ENCODE results near the gene CDH23.
A peak's percentile ranks its signal among the peaks of the same experiment; 100 is the strongest.

Gene CDH23

DNA sequence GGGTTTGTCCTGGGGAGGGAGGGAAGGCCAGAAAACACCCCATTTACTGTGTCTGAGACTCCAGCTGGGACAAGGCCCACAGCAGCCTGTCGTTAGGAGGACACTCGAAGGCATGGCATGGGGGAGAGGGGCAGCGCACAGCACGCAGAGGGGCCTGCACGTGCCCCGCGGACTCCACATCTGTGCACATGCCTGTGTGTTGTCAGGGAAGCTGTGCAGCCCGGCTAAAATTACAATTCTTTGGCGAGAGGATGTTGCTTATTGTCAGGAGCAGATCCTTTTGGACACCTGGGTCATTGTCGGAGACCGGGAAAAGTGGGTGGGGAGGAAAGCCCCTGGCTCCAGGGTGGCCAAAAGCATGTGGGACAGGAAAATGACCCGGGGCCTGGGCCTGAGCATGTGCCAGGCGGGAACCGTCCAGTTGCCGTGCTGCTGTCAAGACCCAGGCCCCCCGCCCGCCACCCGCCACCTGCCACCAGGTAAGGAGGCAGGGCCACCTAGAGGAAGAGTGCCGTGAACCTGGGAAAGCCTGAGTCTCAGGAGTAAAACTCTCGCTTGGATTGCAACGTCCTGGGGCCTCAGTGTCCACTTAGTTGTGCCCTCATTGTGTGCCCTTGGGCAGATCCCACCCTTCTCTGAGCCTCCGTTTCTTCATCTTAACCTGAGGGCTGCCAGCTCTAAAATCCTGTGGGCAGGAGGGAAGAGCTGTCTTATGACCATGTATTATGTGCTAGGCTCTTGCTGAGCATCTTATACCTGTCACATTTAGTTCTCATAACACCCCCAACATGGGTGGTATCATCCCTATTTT lies 369.4 kb downstream of the CDH23 start (continued):
- TF ChIP-seq, protein P1, sequence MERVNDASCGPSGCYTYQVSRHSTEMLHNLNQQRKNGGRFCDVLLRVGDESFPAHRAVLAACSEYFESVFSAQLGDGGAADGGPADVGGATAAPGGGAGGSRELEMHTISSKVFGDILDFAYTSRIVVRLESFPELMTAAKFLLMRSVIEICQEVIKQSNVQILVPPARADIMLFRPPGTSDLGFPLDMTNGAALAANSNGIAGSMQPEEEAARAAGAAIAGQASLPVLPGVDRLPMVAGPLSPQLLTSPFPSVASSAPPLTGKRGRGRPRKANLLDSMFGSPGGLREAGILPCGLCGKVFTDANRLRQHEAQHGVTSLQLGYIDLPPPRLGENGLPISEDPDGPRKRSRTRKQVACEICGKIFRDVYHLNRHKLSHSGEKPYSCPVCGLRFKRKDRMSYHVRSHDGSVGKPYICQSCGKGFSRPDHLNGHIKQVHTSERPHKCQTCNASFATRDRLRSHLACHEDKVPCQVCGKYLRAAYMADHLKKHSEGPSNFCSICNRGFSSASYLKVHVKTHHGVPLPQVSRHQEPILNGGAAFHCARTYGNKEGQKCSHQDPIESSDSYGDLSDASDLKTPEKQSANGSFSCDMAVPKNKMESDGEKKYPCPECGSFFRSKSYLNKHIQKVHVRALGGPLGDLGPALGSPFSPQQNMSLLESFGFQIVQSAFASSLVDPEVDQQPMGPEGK (CRISPR knock-in tag; IDR thresholded peaks at IDR 0.05; ENCODE audit: borderline replicate concordance): no peak
- TF ChIP-seq BACH2 (CRISPR knock-in tag; IDR thresholded peaks at IDR 0.05; ENCODE audit: borderline replicate concordance) (no peak), ZC3H10 (CRISPR knock-in tag; IDR thresholded peaks at IDR 0.05) (no peak), TCF4 (CRISPR knock-in tag; IDR thresholded peaks at IDR 0.05; ENCODE audit: borderline replicate concordance) (no peak), ZNF565 (CRISPR knock-in tag; conservative IDR thresholded peaks at IDR 0.05; ENCODE audit: low read depth) (no peak)
- TF ChIP-seq, protein P2, sequence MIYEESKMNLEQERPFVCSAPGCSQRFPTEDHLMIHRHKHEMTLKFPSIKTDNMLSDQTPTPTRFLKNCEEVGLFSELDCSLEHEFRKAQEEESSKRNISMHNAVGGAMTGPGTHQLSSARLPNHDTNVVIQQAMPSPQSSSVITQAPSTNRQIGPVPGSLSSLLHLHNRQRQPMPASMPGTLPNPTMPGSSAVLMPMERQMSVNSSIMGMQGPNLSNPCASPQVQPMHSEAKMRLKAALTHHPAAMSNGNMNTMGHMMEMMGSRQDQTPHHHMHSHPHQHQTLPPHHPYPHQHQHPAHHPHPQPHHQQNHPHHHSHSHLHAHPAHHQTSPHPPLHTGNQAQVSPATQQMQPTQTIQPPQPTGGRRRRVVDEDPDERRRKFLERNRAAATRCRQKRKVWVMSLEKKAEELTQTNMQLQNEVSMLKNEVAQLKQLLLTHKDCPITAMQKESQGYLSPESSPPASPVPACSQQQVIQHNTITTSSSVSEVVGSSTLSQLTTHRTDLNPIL (CRISPR knock-in tag; IDR thresholded peaks at IDR 0.05; ENCODE audit: low read depth): no peak

DNA sequence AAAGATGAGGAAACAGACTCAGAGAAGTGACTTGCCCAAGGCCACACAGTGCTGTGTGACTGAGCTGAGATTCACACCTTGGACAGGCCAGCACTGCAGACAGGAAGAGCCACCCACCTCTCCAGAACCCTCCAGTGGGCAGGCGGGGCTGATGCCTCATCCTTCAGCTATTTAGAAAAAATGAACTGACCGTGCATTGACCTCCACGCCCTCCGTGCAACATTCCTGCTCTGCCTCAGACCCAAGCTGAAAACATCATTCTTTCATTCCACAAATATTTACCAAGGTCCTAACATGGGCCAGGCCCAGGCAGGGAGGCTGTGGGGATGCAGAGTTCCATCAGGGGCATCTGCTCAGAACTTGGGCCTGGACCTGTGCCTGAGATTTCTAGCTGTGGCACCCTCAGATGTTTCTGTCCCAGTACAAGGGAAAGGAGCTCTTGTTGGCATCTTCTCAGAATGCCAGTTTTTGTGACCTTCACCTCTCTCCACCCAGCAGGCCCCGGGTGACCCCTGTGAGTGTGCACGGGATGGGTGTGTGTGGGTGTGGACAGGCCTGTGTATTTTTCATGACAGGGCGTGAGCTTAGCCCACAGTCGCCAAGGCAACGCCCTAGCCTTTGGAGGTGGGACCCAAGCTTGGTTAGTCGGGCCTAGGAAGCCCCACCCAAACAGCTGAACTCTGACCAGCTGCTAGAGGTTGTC lies 370.1 kb downstream of the CDH23 start:
- no peak for TF ChIP-seq BACH2 (CRISPR knock-in tag; IDR thresholded peaks at IDR 0.05; ENCODE audit: borderline replicate concordance)
- TF ChIP-seq SNAI2 (CRISPR knock-in tag; IDR thresholded peaks at IDR 0.05): no peak
- TF ChIP-seq, protein P1 (CRISPR knock-in tag; IDR thresholded peaks at IDR 0.05; ENCODE audit: borderline replicate concordance): no peak
- TF ChIP-seq, protein P3, sequence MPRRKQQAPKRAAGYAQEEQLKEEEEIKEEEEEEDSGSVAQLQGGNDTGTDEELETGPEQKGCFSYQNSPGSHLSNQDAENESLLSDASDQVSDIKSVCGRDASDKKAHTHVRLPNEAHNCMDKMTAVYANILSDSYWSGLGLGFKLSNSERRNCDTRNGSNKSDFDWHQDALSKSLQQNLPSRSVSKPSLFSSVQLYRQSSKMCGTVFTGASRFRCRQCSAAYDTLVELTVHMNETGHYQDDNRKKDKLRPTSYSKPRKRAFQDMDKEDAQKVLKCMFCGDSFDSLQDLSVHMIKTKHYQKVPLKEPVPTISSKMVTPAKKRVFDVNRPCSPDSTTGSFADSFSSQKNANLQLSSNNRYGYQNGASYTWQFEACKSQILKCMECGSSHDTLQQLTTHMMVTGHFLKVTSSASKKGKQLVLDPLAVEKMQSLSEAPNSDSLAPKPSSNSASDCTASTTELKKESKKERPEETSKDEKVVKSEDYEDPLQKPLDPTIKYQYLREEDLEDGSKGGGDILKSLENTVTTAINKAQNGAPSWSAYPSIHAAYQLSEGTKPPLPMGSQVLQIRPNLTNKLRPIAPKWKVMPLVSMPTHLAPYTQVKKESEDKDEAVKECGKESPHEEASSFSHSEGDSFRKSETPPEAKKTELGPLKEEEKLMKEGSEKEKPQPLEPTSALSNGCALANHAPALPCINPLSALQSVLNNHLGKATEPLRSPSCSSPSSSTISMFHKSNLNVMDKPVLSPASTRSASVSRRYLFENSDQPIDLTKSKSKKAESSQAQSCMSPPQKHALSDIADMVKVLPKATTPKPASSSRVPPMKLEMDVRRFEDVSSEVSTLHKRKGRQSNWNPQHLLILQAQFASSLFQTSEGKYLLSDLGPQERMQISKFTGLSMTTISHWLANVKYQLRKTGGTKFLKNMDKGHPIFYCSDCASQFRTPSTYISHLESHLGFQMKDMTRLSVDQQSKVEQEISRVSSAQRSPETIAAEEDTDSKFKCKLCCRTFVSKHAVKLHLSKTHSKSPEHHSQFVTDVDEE (CRISPR knock-in tag; IDR thresholded peaks at IDR 0.05): no peak
- no peak for TF ChIP-seq ZFP30 (CRISPR knock-in tag; IDR thresholded peaks at IDR 0.05)
- peak; percentile 22; the same call in 1 of the 2 replicates for TF ChIP-seq TOX (CRISPR knock-in tag; IDR thresholded peaks at IDR 0.05; ENCODE audit: borderline replicate concordance)
- peak; percentile 68 for TF ChIP-seq CSDC2 (CRISPR knock-in tag; IDR thresholded peaks at IDR 0.05)
- no peak for TF ChIP-seq ARNTL (CRISPR knock-in tag; IDR thresholded peaks at IDR 0.05; ENCODE audit: borderline replicate concordance, low read depth)
- TF ChIP-seq ZFP3 (CRISPR knock-in tag; IDR thresholded peaks at IDR 0.05): 0 out of 2 replicates have a peak, but pooled peaks have one; percentile 25
- peak; percentile 48 for TF ChIP-seq ISL1 (CRISPR knock-in tag; IDR thresholded peaks at IDR 0.05)
- TF ChIP-seq, protein P4, sequence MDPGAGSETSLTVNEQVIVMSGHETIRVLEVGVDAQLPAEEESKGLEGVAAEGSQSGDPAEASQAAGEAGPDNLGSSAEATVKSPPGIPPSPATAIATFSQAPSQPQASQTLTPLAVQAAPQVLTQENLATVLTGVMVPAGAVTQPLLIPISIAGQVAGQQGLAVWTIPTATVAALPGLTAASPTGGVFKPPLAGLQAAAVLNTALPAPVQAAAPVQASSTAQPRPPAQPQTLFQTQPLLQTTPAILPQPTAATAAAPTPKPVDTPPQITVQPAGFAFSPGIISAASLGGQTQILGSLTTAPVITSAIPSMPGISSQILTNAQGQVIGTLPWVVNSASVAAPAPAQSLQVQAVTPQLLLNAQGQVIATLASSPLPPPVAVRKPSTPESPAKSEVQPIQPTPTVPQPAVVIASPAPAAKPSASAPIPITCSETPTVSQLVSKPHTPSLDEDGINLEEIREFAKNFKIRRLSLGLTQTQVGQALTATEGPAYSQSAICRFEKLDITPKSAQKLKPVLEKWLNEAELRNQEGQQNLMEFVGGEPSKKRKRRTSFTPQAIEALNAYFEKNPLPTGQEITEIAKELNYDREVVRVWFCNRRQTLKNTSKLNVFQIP (CRISPR knock-in tag; IDR thresholded peaks at IDR 0.05; ENCODE audit: borderline replicate concordance, low read depth): 0 out of 2 replicates have a peak, but pooled peaks have one; percentile 76
- no peak for TF ChIP-seq ESRRG (CRISPR knock-in tag; IDR thresholded peaks at IDR 0.05)
- no peak for TF ChIP-seq OSR1 (CRISPR knock-in tag; IDR thresholded peaks at IDR 0.05)
- ATAC-seq: peak; percentile 91

DNA sequence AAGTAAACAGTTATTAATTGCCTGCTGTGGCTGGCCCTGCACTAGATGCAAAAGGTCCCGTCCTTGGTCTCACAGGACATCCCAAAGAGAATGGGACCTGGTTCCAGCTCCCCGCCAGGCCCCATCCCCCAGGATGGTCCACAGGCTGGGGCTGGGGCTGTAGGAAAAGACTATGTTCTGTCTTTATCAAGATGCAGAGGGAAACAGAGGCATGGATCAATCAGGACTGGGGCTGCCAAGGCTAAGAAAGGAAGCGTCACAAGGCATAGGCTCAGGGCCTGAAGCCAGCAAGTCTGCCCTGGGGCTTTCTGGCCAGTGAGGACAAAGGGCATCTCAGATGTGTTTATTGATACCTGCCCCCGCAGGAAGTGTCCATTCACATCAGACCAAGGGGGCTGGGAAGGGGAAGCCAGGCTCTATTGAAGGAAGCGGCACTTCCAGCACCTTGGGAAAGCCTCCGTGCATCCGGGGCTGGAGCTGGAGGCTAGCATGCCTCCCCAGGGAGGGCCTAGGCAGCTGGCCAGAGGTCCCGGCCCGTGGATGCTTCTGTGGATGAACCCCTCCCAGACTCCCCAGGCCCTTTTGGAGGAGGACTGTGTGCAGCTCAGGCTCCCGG lies 370.8 kb downstream of the CDH23 start:
- TF ChIP-seq ZNF8 (CRISPR knock-in tag; IDR thresholded peaks at IDR 0.05) (no peak), ZFP3 (CRISPR knock-in tag; IDR thresholded peaks at IDR 0.05) (peak; percentile 5; the same call in 1 of the 2 replicates)
- no peak for ATAC-seq
